ENCODE data around the gene KIF24.
"Not testable (repeated sequence)": the region's sequence is repeated elsewhere in the genome, so short reads cannot be mapped to it uniquely, and the experiment has no call there.

DNA sequence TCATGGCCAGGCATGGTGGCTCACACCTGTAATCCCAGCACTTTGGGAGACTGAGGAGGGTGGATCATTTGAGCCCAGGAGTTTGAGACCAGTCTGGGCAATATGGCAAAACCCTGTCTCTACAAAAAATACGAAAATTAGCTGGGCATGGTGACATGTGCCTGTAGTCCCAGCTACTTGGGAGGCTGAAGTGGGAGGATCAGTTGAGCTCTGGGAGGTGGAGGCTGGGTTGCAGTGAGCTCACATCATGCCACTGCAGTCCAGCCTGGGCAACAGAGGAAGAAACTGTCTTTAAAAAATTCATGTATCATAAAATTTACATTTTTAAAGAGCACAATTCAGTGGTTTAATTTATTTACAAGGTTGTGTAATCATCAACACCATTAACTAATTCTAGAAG, 23.9 kb upstream of the KIF24 start:
- TF ChIP-seq, protein P1, sequence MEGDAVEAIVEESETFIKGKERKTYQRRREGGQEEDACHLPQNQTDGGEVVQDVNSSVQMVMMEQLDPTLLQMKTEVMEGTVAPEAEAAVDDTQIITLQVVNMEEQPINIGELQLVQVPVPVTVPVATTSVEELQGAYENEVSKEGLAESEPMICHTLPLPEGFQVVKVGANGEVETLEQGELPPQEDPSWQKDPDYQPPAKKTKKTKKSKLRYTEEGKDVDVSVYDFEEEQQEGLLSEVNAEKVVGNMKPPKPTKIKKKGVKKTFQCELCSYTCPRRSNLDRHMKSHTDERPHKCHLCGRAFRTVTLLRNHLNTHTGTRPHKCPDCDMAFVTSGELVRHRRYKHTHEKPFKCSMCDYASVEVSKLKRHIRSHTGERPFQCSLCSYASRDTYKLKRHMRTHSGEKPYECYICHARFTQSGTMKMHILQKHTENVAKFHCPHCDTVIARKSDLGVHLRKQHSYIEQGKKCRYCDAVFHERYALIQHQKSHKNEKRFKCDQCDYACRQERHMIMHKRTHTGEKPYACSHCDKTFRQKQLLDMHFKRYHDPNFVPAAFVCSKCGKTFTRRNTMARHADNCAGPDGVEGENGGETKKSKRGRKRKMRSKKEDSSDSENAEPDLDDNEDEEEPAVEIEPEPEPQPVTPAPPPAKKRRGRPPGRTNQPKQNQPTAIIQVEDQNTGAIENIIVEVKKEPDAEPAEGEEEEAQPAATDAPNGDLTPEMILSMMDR (IDR thresholded peaks at IDR 0.05): not testable (repeated sequence)
- TF ChIP-seq POLR2A, EP300 (IDR thresholded peaks at IDR 0.05): not testable (repeated sequence)
